Peyer's patch (tissue), 4 donors: ENCODE measurements around the gene CXCL14.

Experiments used
- POLR2A ChIP-seq, 2 donors: fragments of 450-650 bp; IDR thresholded peaks; one replicate each; pipeline ENCODE4 v1.5.1; 2017; ENCODE audit warnings: antibody characterized with exemption in 2 of 2, mild to moderate bottlenecking in 2 of 2, moderate library complexity in 2 of 2
- TF ChIP-seq, protein P1 (sequence below), 6 experiments: fragments of 450-650 bp in 4 of 6; fragments of 200-600 bp in 2 of 6; sonication (generic) in 1 of 6; IDR thresholded peaks; one replicate each; pipeline ENCODE4 v1.5.1; 2017 to 2019; ENCODE audit warnings: antibody characterized with exemption in 6 of 6, mild to moderate bottlenecking in 3 of 6, moderate library complexity in 1 of 6

DNA sequence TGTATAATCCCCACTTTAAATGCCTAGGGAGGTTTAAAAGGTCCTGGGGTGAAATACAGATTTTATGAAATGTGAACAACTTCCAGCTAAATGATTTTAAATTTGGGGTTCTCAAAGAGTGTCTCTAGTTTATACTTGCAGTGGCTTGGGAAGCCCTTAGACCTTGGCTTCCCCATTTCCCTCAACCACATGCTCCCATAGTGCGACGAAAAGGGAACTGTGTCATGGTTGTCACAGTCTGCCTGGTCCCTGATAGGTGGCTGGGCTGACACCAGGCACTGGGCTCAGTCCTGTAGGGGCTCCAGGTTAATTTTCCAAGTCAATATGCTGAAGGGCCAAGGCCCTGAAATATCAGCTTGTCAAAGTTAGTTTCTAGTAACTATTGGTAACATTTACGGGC, 10.4 kb upstream of the CXCL14 start:
- TF ChIP-seq, protein P1, sequence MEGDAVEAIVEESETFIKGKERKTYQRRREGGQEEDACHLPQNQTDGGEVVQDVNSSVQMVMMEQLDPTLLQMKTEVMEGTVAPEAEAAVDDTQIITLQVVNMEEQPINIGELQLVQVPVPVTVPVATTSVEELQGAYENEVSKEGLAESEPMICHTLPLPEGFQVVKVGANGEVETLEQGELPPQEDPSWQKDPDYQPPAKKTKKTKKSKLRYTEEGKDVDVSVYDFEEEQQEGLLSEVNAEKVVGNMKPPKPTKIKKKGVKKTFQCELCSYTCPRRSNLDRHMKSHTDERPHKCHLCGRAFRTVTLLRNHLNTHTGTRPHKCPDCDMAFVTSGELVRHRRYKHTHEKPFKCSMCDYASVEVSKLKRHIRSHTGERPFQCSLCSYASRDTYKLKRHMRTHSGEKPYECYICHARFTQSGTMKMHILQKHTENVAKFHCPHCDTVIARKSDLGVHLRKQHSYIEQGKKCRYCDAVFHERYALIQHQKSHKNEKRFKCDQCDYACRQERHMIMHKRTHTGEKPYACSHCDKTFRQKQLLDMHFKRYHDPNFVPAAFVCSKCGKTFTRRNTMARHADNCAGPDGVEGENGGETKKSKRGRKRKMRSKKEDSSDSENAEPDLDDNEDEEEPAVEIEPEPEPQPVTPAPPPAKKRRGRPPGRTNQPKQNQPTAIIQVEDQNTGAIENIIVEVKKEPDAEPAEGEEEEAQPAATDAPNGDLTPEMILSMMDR (IDR thresholded peaks at IDR 0.05): no peak
- TF ChIP-seq POLR2A (IDR thresholded peaks at IDR 0.05): no peak
